ENCODE data around the gene DOCK1. TPM values are rescaled to one million over a fixed set of nuclear protein-coding genes. Genes with fewer than 3 reads are reported as not detected.

DOCK1 gene
- total and polyA plus RNA-seq, 5 experiments from 2014 or later: not detected

DNA sequence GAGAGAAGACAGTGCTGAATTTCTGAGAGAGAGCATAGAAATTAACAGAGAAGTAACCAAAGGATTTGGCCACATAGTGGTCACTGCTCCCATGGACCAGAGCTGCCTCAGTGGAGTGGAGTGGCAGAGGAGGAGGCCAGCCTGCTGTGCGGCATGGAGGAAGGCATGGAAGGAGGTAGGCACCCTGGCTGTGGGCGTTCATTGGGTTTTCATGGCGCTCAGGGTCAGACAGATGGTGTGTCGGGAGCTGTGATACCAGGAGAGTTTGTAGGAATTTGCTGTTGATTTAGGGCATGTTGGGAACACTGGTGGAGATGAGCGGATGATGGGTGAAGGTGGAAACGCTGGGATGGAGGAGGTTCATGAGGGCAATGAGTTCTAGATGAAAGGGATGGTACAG, 370.0 kb downstream of the DOCK1 start:
- no peak for ATAC-seq
- Mint-ChIP-seq H3K27ac (peak overlapping the region in 1 of 10 donors; percentile 50), H3K9me3 (peaks cover 0 to 7% (median 0%) of the 10 kb centered on the region in 9 donors), H3K4me1 (no peaks in the 10 kb centered on the region), H3K4me3 (no peak overlapping the region), H3K27me3 (peaks cover 0 to 22% (median 21%) of the 10 kb centered on the region in 5 donors), H3K36me3 (no peaks in the 10 kb centered on the region)
- DNase-seq: no peak
- POLR2A ChIA-PET: no interaction called here

DNA sequence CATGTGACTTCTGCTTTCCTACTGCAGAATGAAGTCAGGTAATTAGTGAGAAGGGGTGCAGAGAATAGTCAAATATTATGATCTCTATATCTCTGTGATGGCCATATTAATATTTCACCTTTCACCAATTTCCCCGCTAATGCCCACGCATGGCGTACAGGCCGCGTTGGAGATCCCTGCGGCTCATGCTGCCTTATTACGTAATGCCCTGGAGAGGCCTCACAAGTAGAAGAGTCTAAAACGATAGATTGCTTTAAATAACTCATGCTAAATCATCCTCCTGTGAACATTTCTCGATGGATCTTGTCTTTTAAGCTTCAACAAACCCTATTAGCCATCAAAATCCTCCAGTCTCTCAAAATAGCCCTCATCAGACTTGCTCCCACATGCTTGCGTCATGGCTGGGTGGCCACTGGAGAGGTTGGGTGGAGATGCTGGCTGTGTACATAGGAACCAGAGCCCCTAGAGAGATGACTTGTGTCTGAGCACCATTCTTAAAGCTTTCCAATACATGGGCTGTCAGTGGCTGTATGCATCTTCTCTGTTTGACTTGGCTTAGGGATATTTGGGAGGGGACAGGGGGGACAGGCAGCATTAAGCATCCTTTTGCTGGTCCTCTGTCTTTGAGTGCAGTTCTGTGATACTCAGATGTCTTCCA, 370.7 kb downstream of the DOCK1 start:
- peaks cover 0 to 7% (median 0%) of the 10 kb centered on the region in 9 donors for H3K9me3 Mint-ChIP-seq
- no peak overlapping the region for H3K27ac Mint-ChIP-seq
- no peaks in the 10 kb centered on the region for H3K36me3 Mint-ChIP-seq
- H3K4me3 Mint-ChIP-seq: no peak overlapping the region
- ATAC-seq (no peak), DNase-seq (no peak)
- peaks cover 0 to 21% (median 16%) of the 10 kb centered on the region in 5 donors for H3K27me3 Mint-ChIP-seq
- POLR2A ChIA-PET: no interaction called here
- no peaks in the 10 kb centered on the region for H3K4me1 Mint-ChIP-seq

DNA sequence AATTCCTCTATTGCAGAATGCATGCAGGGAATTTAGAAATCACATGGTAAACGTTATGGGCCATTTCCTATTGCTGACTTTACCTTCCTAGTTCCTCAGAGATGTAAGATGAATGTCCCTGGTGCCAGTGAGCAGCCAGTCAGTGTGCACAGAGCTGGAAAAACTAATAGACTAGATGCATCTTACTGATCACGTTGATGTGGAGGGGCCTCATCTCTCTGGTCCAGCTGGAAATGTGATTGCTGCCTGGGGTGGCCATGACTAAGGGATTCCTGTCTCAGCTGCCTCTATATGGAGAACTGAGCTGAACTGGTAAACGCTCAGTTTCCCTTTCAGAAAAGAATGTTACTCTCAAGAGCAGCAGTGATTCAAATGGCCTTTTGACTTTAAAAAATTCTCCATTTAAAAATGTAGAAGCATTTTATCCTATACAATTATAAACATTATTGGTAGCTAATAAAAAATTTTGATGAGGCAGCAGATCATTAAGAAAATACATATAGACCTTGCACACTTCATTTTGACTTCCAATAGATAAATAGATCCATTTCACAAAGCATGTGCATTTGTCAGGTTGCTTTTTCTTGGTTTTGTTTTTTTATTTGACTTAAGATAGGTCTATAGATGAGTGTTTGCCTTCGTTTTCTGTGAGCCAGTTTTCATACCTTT, 371.7 kb downstream of the DOCK1 start:
- no peaks in the 10 kb centered on the region for H3K4me1 Mint-ChIP-seq
- no peaks in the 10 kb centered on the region for H3K36me3 Mint-ChIP-seq
- no peak for DNase-seq
- no peak overlapping the region for H3K4me3 Mint-ChIP-seq
- H3K9me3 Mint-ChIP-seq: peaks cover 0 to 7% (median 0%) of the 10 kb centered on the region in 9 donors
- POLR2A ChIA-PET: no interaction called here
- peaks cover 0 to 21% (median 19%) of the 10 kb centered on the region in 5 donors for H3K27me3 Mint-ChIP-seq
- ATAC-seq: no peak
- H3K27ac Mint-ChIP-seq: no peak overlapping the region

DNA sequence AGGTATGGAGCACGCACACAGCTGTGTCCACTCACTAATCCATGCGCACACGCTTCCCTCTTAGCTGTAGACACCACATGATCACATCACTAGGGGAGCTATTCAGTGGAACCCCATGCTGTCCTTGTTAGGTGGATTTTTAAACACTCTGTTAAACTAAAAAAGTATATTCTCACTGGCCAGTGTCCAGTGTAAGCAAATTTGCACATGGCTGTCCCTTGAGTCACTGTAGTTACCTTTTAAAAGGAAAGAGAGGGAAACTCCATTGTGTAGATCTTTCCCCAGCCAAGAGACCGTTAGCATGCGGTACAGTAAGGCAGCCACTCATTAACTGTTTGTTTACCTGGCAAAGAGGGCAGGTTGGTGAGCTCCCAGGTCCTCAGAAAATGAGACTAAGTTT, 372.8 kb downstream of the DOCK1 start:
- Mint-ChIP-seq H3K27me3 (peaks cover 0 to 27% (median 20%) of the 10 kb centered on the region in 5 donors), H3K36me3 (no peaks in the 10 kb centered on the region), H3K4me1 (peaks cover 0 to 3% (median 1%) of the 10 kb centered on the region in 4 donors), H3K4me3 (no peak overlapping the region), H3K9me3 (no peaks in the 10 kb centered on the region), H3K27ac (no peak overlapping the region)
- POLR2A ChIA-PET: no interaction called here
- no peak for ATAC-seq
- no peak for DNase-seq

DNA sequence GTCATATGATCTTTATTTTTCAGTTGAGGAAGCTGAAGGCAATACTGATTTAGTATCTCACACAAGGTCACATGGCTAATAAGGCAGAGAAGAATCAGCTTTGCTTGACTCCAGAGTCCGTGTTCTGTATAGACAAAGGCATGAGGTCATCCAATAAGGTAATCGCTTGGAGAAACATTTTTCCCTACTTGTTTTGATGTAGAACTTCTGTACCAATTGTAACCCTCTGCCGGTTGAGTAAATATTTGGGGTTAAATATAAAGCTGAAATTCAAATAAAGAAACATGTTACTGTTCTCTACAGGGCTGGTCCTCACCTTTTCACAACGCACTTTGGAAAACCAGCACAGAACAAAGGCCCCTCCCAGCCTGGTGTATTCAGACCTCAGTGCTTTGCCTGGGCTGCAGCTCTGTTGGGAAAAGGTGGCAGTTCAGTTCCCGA, 374.1 kb downstream of the DOCK1 start:
- Mint-ChIP-seq H3K27me3 (peaks cover 0 to 21% (median 15%) of the 10 kb centered on the region in 5 donors), H3K27ac (no peak overlapping the region), H3K9me3 (no peaks in the 10 kb centered on the region), H3K36me3 (no peaks in the 10 kb centered on the region), H3K4me1 (peaks cover 0 to 3% (median 1%) of the 10 kb centered on the region in 4 donors), H3K4me3 (no peak overlapping the region)
- ATAC-seq: no peak
- no peak for DNase-seq
- POLR2A ChIA-PET: no interaction called here

DNA sequence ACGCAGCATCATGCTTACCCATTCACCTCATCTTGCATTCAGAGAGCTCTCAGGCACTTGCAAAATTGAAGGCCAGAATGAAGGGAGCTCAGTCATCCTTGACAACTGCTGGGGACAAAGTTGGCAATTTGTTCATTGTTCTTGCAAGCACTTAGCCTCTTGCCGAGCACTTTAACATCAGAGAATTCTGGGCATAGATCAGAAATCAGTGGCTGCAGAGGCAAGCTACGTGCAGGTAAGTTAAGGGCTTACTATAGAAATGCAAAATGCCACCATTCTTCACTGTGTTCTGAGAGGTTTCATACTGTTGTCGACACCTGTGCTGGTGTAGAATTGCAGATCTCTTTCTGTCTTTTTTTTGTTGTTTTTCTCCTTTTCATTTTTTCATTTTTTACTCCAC, 375.2 kb downstream of the DOCK1 start:
- DNase-seq (no peak), ATAC-seq (no peak)
- peaks cover 0 to 15% (median 9%) of the 10 kb centered on the region in 5 donors for H3K27me3 Mint-ChIP-seq
- no peak overlapping the region for H3K4me3 Mint-ChIP-seq
- POLR2A ChIA-PET: no interaction called here
- peaks cover 0 to 3% (median 1%) of the 10 kb centered on the region in 4 donors for H3K4me1 Mint-ChIP-seq
- no peaks in the 10 kb centered on the region for H3K36me3 Mint-ChIP-seq
- H3K9me3 Mint-ChIP-seq: no peaks in the 10 kb centered on the region
- no peak overlapping the region for H3K27ac Mint-ChIP-seq

DNA sequence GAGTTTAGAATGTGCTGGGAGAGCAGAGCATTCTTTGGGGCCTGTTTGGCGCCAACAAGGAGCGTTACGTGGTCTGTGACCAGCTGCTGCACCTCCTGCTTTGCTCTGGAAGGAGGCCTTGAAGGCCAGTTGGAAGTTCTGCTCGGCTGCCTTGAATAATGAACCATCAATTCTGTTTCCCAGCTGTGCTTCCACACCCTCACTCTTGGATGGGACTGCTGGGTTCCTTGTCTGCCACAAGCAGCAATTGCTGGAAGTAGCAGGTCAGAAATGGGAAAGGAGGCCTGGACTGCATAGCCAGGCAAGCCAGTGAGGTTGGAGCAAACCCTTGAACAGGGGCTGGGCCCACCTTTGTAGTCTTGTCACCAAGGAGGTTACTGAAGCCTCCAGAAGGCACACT, 377.8 kb downstream of the DOCK1 start:
- Mint-ChIP-seq H3K36me3 (peaks cover 0 to 7% (median 0%) of the 10 kb centered on the region in 3 donors), H3K27me3 (peaks cover 0 to 23% (median 18%) of the 10 kb centered on the region in 5 donors), H3K4me1 (peaks cover 0 to 3% (median 1%) of the 10 kb centered on the region in 4 donors), H3K27ac (no peak overlapping the region), H3K4me3 (no peak overlapping the region), H3K9me3 (peaks cover under 1 to 10% (median 6%) of the 10 kb centered on the region in 9 donors)
- no peak for DNase-seq
- no peak for ATAC-seq
- POLR2A ChIA-PET: no interaction called here

DNA sequence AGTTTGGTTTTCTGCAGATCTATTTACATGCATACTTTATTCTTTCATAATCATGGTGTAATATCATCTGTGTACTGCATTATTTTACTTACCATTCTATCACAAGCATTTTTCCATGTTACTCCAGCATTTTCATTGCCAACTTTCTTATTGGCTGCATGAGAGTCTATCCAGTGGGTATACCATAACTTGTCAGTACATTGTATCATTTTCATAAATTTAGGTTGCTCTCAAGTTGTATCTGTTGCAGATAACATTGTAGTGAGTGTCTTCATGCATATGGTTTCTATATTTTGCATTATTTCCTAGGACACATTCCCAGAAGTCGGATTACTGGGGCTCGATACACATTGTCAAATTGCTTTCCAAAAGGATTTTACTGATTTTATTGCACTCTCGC, 378.3 kb downstream of the DOCK1 start:
- ATAC-seq (no peak), DNase-seq (no peak)
- H3K4me3 Mint-ChIP-seq: no peak overlapping the region
- H3K27ac Mint-ChIP-seq: no peak overlapping the region
- H3K9me3 Mint-ChIP-seq: peaks cover 4 to 15% (median 9%) of the 10 kb centered on the region in 9 donors
- peaks cover 0 to 11% (median 0%) of the 10 kb centered on the region in 3 donors for H3K36me3 Mint-ChIP-seq
- POLR2A ChIA-PET: no interaction called here
- H3K4me1 Mint-ChIP-seq: peaks cover 0 to 3% (median 1%) of the 10 kb centered on the region in 4 donors
- H3K27me3 Mint-ChIP-seq: peaks cover 0 to 25% (median 20%) of the 10 kb centered on the region in 5 donors

DNA sequence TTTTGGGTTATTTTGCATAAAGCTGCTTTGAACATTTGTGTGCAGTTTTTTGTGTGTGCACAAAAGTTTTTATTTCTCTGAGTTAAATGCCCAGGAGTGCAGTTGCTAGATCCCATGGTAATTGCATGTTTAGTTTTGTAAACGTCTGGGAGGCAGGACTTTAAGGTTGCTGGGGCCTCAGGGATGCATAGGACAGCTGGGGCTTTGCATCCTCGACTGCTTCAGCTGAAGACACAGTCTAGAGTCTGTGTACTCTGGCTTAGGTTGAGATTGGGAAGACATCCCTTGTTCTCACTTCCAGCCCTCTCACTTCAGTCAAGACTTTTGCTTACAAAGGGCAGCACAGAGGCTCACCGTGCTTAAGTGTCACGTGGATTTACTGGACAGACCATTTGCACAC, 385.6 kb downstream of the DOCK1 start:
- DNase-seq (no peak), ATAC-seq (no peak)
- POLR2A ChIA-PET: no interaction called here
- H3K9me3 Mint-ChIP-seq: peaks cover 5 to 23% (median 15%) of the 10 kb centered on the region in 9 donors
- peaks cover 0 to 16% (median 0%) of the 10 kb centered on the region in 3 donors for H3K36me3 Mint-ChIP-seq
- no peak overlapping the region for H3K27ac Mint-ChIP-seq
- H3K4me3 Mint-ChIP-seq: no peak overlapping the region
- peaks cover 11 to 41% (median 29%) of the 10 kb centered on the region in 4 donors for H3K4me1 Mint-ChIP-seq
- H3K27me3 Mint-ChIP-seq: peaks cover 0 to 36% (median 20%) of the 10 kb centered on the region in 5 donors

DNA sequence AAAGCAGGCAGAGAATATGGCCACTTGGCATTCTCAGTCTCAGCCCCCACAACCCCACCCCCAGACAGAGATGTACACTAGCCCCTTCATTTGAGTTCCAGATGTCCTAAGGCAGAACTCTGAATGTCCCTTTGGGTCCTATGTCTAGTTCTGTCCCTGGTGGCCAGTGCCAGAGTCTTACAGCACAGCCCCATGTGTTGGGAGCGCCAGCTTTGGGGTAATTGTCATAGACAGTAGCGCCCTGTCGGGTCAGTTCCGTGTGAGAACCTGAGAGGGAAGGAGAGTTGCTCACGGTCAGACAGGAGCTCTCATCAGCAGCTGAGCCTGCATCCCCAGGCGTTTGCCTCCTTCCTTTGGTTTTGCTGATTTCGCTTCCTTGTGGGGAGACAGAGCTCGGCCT, 386.1 kb downstream of the DOCK1 start:
- POLR2A ChIA-PET: no interaction called here
- H3K9me3 Mint-ChIP-seq: peaks cover 5 to 23% (median 15%) of the 10 kb centered on the region in 9 donors
- no peak for DNase-seq
- H3K4me3 Mint-ChIP-seq: no peak overlapping the region
- H3K36me3 Mint-ChIP-seq: peaks cover 0 to 16% (median 0%) of the 10 kb centered on the region in 3 donors
- peaks cover 0 to 39% (median 20%) of the 10 kb centered on the region in 5 donors for H3K27me3 Mint-ChIP-seq
- no peak for ATAC-seq
- no peak overlapping the region for H3K27ac Mint-ChIP-seq
- peaks cover 13 to 43% (median 33%) of the 10 kb centered on the region in 4 donors for H3K4me1 Mint-ChIP-seq

DNA sequence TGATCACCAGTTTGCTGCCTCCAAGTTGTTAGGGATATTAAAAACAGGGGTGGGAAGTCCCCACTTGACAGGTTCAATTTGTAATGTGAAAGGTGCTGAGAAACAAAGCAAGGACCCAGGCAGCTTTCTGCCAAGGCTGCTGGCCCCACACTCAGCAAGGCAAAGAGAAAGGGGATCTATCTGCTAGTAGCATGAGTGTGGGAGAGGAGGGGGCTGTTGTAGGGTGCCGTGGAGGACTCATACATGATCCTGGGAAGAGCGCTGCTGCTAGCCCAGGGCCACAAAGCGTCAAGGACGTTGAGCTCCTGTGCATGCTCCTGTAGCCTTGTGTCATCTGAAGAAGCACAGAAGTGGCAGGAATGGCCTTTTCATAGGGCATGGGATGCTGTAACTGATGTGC, 387.7 kb downstream of the DOCK1 start:
- Mint-ChIP-seq H3K36me3 (peaks cover 0 to 10% (median 0%) of the 10 kb centered on the region in 3 donors), H3K4me3 (peak overlapping the region in 6 of 10 donors; percentile 15 to 71 (median 47)), H3K27ac (peak overlapping the region in 1 of 10 donors; percentile 50), H3K9me3 (peaks cover 4 to 25% (median 8%) of the 10 kb centered on the region in 9 donors), H3K27me3 (peaks cover 3 to 42% (median 27%) of the 10 kb centered on the region in 5 donors), H3K4me1 (peaks cover 13 to 43% (median 34%) of the 10 kb centered on the region in 4 donors)
- ATAC-seq (no peak), DNase-seq (peak in 1 of 10 donors; percentile 3)
- POLR2A ChIA-PET: no interaction called here

DNA sequence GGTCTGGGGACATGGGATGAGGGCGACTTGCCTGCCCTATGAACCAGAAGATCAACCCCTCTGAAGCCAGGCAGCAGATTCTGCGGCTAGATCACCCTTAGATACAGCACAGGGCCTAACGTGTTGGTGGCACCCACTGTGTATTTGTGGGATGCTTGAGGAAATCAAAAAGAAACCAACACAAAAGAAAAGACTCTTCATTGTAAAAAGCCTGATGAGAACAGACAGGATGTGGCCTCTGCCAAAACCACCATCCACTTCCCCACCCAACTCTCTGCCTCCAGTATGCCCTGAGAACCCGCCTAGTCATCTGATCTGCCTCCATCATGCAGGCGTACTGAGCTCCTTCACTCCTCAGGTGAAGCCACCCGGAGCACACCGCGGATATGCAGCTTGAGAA, 388.4 kb downstream of the DOCK1 start:
- DNase-seq (peak in 9 of 10 donors; percentile 2 to 81 (median 52)), ATAC-seq (peak; percentile 94 to 96)
- peaks cover 13 to 43% (median 34%) of the 10 kb centered on the region in 4 donors for H3K4me1 Mint-ChIP-seq
- H3K27ac Mint-ChIP-seq: peak overlapping the region in 8 of 10 donors; percentile 19 to 90 (median 72)
- peaks cover 0 to 5% (median 0%) of the 10 kb centered on the region in 3 donors for H3K36me3 Mint-ChIP-seq
- H3K4me3 Mint-ChIP-seq: peak overlapping the region in 9 of 10 donors; percentile 17 to 77 (median 57)
- H3K9me3 Mint-ChIP-seq: peaks cover 0 to 21% (median 4%) of the 10 kb centered on the region in 9 donors
- peaks cover 3 to 44% (median 28%) of the 10 kb centered on the region in 5 donors for H3K27me3 Mint-ChIP-seq
- POLR2A ChIA-PET: no interaction called here

DNA sequence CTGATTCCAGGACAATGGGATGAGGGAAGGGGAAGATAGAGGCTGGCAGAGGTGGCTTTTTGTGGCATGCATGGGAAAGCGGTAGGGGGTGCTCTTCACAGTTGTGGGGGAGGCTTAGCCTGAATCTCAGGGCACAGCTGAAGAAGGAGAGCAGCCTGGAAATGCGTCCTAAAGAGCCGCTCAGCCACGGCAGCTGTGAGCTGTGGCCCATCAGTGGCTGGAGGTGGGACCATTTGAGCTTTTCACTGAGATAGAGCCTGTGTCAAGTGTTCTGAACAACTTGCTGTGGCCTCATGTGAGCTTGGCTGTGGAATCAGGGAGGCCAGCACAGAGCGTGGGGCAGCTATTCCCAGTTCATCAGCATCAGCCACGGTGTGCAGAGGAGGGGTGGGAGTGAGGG, 391.5 kb downstream of the DOCK1 start:
- peaks cover 3 to 47% (median 24%) of the 10 kb centered on the region in 5 donors for H3K27me3 Mint-ChIP-seq
- no peak for ATAC-seq
- peaks cover 13 to 42% (median 34%) of the 10 kb centered on the region in 4 donors for H3K4me1 Mint-ChIP-seq
- H3K27ac Mint-ChIP-seq: no peak overlapping the region
- POLR2A ChIA-PET: no interaction called here
- peaks cover 0 to 18% (median 0%) of the 10 kb centered on the region in 9 donors for H3K9me3 Mint-ChIP-seq
- H3K4me3 Mint-ChIP-seq: no peak overlapping the region
- no peak for DNase-seq
- no peaks in the 10 kb centered on the region for H3K36me3 Mint-ChIP-seq

All from naive thymus-derived CD8-positive, alpha-beta T cell (primary cell).